Measurements from ENCODE around the gene C10orf95. TPM values are rescaled to one million over a fixed set of nuclear protein-coding genes. Genes with fewer than 3 reads are reported as not detected.
A peak's percentile ranks its signal among the peaks of the same experiment; 100 is the strongest.

The C10orf95 gene
- total and polyA plus RNA-seq, 2 donors (not counting 1 experiment from before 2014, with no cell fraction given): 0.32 to 0.63 TPM

- CTCF ChIA-PET: interaction anchor here (0.6 to 6.1 kb wide), 14 partner anchors 8 to 322 kb away, joined by 3 to 108 read pairs (median 11); partner anchors contain the start of genes C10orf95, CUEDC2, NFKB2 and WBP1L
These were observed 29.9 kb downstream of the C10orf95 start for GRCh38 chr10:102421507-102421756.

More at GRCh38 chr10:102421507-102421756, 29.9 kb downstream of the C10orf95 start:
- DNase-seq (no peak), ATAC-seq (ENCODE audit: low read depth) (no peak)
- H3K27ac Mint-ChIP-seq: peak overlapping the region; percentile 99
- Histone ChIP-seq H4K20me1 (ENCODE audit: control insufficient read depth, insufficient read depth, low read length, poor library complexity, severe bottlenecking) (peaks cover 17% of the 10 kb centered on the region), H3K79me2 (ENCODE audit: control insufficient read depth, insufficient read depth, low read length) (no peaks in the 10 kb centered on the region), H3K9ac (ENCODE audit: low read length) (peak overlapping the region; percentile 77), H3K27ac (ENCODE audit: low read length in 2 of 2) (peak overlapping the region in 1 of 2 donors; percentile 39), H2AFZ (ENCODE audit: insufficient read depth, low read depth, low read length, poor library complexity, severe bottlenecking) (peak overlapping the region; percentile 94), H3K4me2 (replicated peaks; ENCODE audit: low read depth, low read length, poor library complexity, severe bottlenecking) (peak overlapping the region; percentile 90), H3K36me3 (replicated peaks in 1 of 2; ENCODE audit: control extremely low read depth in 1 of 2, control insufficient read depth in 1 of 2, extremely low read depth in 1 of 2, insufficient read depth in 2 of 2, low read length in 1 of 2) (peaks cover 0 to 14% of the 10 kb centered on the region in 2 experiments), H3K27me3 (replicated peaks in 1 of 4; ENCODE audit: control extremely low read depth in 1 of 4, control insufficient read depth in 3 of 4, insufficient read depth in 4 of 4, low read length in 3 of 4) (peaks cover 0 to 29% (median 19%) of the 10 kb centered on the region in 4 experiments), H3K4me1 (ENCODE audit: control insufficient read depth in 2 of 2, insufficient read depth in 2 of 2, low read length in 2 of 2) (peaks cover 32 to 34% of the 10 kb centered on the region in 2 donors), H3K9me3 (ENCODE audit: control extremely low read depth in 1 of 3, control insufficient read depth in 2 of 3, insufficient read depth in 1 of 3, low read length in 2 of 3) (peaks cover 0 to 9% (median 0%) of the 10 kb centered on the region in 3 donors), H3K4me3 (ENCODE audit: control extremely low read depth in 1 of 5, extremely low read depth in 1 of 5, insufficient read depth in 1 of 5, low read depth in 2 of 5, low read length in 4 of 5) (peak overlapping the region; percentile 63 to 92 (median 89))
- POLR2A ChIA-PET: interaction anchor here (1.2 to 5.2 kb wide), 9 partner anchors 11 to 303 kb away, joined by 3 to 38 read pairs (median 6); partner anchors contain the start of genes ACTR1A, C10orf95, CUEDC2 and NFKB2
- peaks cover 14% of the 10 kb centered on the region for H3K27me3 Mint-ChIP-seq
- TF ChIP-seq CTCF (IDR thresholded peaks at IDR 0.05) (no peak), EZH2 (IDR thresholded peaks at IDR 0.05; ENCODE audit: borderline replicate concordance, insufficient read depth, low read depth, low read length, poor library complexity, severe bottlenecking) (no peak)
- H3K4me3 Mint-ChIP-seq: peak overlapping the region; percentile 99
- H3K4me1 Mint-ChIP-seq: peaks cover 38% of the 10 kb centered on the region
- intact Hi-C loops (cut with micrococcal nuclease): loop anchor here (1.0 to 5.0 kb wide), 9 partner anchors 11 to 289 kb away; partner anchors contain the start of genes ACTR1A, CUEDC2, GBF1 and NOLC1
- no peaks in the 10 kb centered on the region for H3K9me3 Mint-ChIP-seq (ENCODE audit: insufficient read depth)
- 2% methylated on average over 14 of the region's 14 CpGs for WGBS (ENCODE audit: insufficient coverage)

Data from B cell (primary cell).